ENCODE data around the gene TAF1. TPM values are rescaled to one million over a fixed set of nuclear protein-coding genes. Genes with fewer than 3 reads are reported as not detected.

The TAF1 gene
- total and polyA plus RNA-seq, 10 of the 15 experiments (the other 5 are each of a cell fraction or from before 2014, with no cell fraction given): 4.1 to 24.2 (median 17.2) TPM

- no peak overlapping the region for H2AFZ ChIP-seq (ENCODE audit: control insufficient read depth, low read depth, low read length)
Measured at GRCh38 chrX:71372388-71372787, 6.2 kb downstream of the TAF1 start.

More at GRCh38 chrX:71372388-71372787, 6.2 kb downstream of the TAF1 start:
- Histone ChIP-seq H3K4me3 (no peak overlapping the region), H3K36me3 (ENCODE audit: control insufficient read depth in 2 of 2, insufficient read depth in 2 of 2, low read length in 1 of 2) (peaks cover 0 to 8% of the 10 kb centered on the region in 2 experiments; a peak in 2 of 4 replicates), H3K9ac (ENCODE audit: control insufficient read depth, insufficient read depth, low read length) (no peak overlapping the region), H3K27ac (ENCODE audit: control insufficient read depth, insufficient read depth) (no peak overlapping the region), H3K79me2 (ENCODE audit: control insufficient read depth, insufficient read depth, low read length) (peaks cover 17% of the 10 kb centered on the region), H3K9me3 (replicated peaks; ENCODE audit: control insufficient read depth, insufficient read depth, low read length) (no peaks in the 10 kb centered on the region), H3K4me2 (ENCODE audit: control insufficient read depth, insufficient read depth) (no peak overlapping the region), H4K20me1 (ENCODE audit: control insufficient read depth, insufficient read depth) (no peaks in the 10 kb centered on the region), H3K27me3 (replicated peaks in 1 of 2; ENCODE audit: control insufficient read depth in 2 of 2, insufficient read depth in 2 of 2, low read length in 1 of 2) (no peaks in the 10 kb centered on the region), H3K4me1 (ENCODE audit: control insufficient read depth, insufficient read depth, low read length) (no peaks in the 10 kb centered on the region)
- in situ Hi-C loops (cut with MboI): no loop called here
- TF ChIP-seq ZNF592 (IDR thresholded peaks at IDR 0.05) (no peak), NRF1 (conservative IDR thresholded peaks at IDR 0.05; ENCODE audit: low read depth, low read length) (no peak), MTA2 (IDR thresholded peaks at IDR 0.05; ENCODE audit: low read depth) (no peak), IKZF2 (IDR thresholded peaks at IDR 0.05) (no peak), HDAC6 (IDR thresholded peaks at IDR 0.05; ENCODE audit: unreplicated experiment) (no peak), RCOR1 (conservative IDR thresholded peaks at IDR 0.05; ENCODE audit: low read depth, low read length) (no peak), ZNF687 (IDR thresholded peaks at IDR 0.05) (no peak), SPI1 (IDR thresholded peaks at IDR 0.05; ENCODE audit: borderline replicate concordance, insufficient read depth, low read depth, low read length) (no peak), YBX1 (IDR thresholded peaks at IDR 0.05) (no peak), PAX5 (IDR thresholded peaks at IDR 0.05; ENCODE audit: borderline replicate concordance, low read depth, low read length) (no peak)
- no peak for ATAC-seq
- SMC1A ChIA-PET (ENCODE audit: uncharacterized antibody, unreplicated experiment): no interaction called here
- POLR2A ChIA-PET: interaction anchor here (0.6 kb wide), 4 partner anchors 37 to 998 kb away, joined by 4 to 5 read pairs (median 4); no protein-coding TSS in a partner anchor
- intact Hi-C loops (cut with micrococcal nuclease; ENCODE audit: unreplicated experiment): no loop called here
- no peak for DNase-seq (ENCODE audit: low read depth, low spot score)
- RAD21 ChIA-PET (ENCODE audit: unreplicated experiment): no interaction called here
- CTCF ChIA-PET: no interaction called here
- no TSS peak for BruUV-seq (replicated peaks)
- 53% methylated on average over 3 of the region's 4 CpGs for WGBS (ENCODE audit: insufficient coverage, insufficient replicate concordance, low lambda C conversion rate, missing lambda C conversion rate)
- FAIRE-seq: no peak

Data from GM12878 (cell line).